ENCODE measurements around the gene HOXA5.

The HOXA5 gene

DNA sequence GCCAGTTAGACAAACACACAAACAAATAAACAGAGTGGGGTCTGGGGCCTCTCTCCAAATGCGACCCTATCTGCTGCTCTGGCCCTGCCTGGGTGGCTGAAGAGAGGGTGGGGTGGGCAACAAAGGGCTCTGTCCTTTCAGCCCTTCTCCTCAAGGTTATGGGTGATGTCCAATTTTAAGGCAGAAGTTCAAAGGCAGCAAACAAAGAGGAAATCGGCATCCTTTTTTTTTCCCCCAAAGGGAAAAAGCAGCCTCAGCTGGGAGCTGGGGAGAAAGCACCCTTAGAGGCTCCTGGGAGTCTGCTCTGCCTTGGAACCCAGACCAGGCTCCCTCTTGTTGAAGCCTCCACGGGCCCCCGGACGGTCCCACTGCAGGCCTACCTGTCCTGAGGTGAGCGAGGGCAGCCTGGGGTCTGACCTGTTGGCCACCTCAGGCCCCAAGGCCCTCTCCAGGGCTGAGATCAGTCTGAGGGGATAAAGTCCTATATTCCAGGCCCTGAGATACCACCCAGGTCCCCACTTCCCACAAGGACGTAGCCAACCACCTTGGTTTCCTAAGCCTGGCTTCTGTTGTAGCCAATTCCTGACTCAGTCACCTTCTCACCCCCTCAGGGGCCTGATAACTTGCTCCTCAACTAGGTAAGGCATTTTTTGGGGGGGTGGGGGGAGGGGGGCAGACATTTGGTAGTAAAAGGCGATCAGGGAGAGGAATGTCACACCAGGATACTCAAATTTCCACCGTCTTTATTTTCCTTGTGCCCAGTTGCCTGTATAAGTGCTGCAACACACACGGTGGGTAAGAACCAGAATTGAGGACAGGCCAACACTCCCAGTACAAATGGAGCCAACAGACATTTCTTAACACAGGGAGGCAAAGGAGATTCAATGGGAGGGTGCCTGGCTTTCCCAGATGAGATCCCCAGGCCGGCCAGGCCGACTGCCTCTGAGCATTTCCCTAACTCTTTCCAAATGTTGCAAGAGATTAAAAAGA lies 37.2 kb upstream of the HOXA5 start:
- Histone ChIP-seq H3K27ac (no peak overlapping the region), H3K4me3 (no peak overlapping the region)
- TF ChIP-seq CTCF (IDR thresholded peaks at IDR 0.05): no peak
- no peak for DNase-seq (ENCODE audit: low spot score)

GRCh38 chr7:27179503-27180430 lies 36.3 kb upstream of the HOXA5 start:
- H3K27ac ChIP-seq: no peak overlapping the region
- H3K4me3 ChIP-seq: peak overlapping the region; percentile 45
- no peak for DNase-seq (ENCODE audit: low spot score)
- peak; percentile 66 for TF ChIP-seq CTCF (IDR thresholded peaks at IDR 0.05)

DNA sequence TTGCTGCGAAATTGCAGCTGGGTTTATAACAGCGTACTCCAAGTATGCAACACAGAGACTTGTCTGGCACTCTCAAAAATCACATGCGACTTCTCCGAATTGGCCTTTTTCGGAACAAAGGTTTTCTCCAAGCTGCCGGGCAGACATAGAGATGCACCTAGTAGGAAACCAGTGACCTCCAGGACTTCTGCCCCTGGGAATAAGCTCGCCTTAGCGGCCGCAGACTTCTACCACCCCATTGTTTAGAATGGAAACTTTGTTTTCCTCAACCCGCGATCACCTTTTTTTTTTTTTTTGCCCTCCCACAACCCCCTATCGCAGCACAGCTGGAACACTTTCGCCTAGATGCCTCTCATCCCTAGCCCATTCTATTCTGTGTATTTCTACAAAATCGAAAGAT lies 35.5 kb upstream of the HOXA5 start:
- TF ChIP-seq CTCF (IDR thresholded peaks at IDR 0.05): no peak
- Histone ChIP-seq H3K27ac (no peak overlapping the region), H3K4me3 (no peak overlapping the region)
- no peak for DNase-seq (ENCODE audit: low spot score)

GRCh38 chr7:27178366-27178765 lies 34.9 kb upstream of the HOXA5 start:
- no peak for TF ChIP-seq CTCF (IDR thresholded peaks at IDR 0.05)
- Histone ChIP-seq H3K4me3 (no peak overlapping the region), H3K27ac (no peak overlapping the region)
- DNase-seq (ENCODE audit: low spot score): no peak

GRCh38 chr7:27177795-27178320 lies 34.4 kb upstream of the HOXA5 start:
- no peak for DNase-seq (ENCODE audit: low spot score)
- Histone ChIP-seq H3K4me3 (no peak overlapping the region), H3K27ac (no peak overlapping the region)
- TF ChIP-seq CTCF (IDR thresholded peaks at IDR 0.05): no peak

- H3K4me3 ChIP-seq: no peak overlapping the region
- H3K27ac ChIP-seq: no peak overlapping the region
- no peak for TF ChIP-seq CTCF (IDR thresholded peaks at IDR 0.05)
- no peak for DNase-seq (ENCODE audit: low spot score)
Observed at GRCh38 chr7:27176962-27177794, 33.7 kb upstream of the HOXA5 start.
